Memory B cell (primary cell): ENCODE data around the gene ZBTB16.

ENCODE experiments used
- ATAC-seq: fragments of 150-1000 bp; cut with Tn5 transposase; 2 replicates; pipeline ENCODE4 v1.10.0; 2021; ENCODE audit warnings: low read depth, mild to moderate bottlenecking, moderate library complexity
- DNase-seq, 2 donors: peaks; one replicate each; pipeline ENCODE4 v3.0.0; 2022; ENCODE audit warnings: low spot score in 2 of 2
- H3K27ac Mint-ChIP-seq: one replicate; pipeline ENCODE4 v1.8.0; 2022; ENCODE audit warnings: mild to moderate bottlenecking, moderate library complexity, mixed read lengths
- H3K27me3 Mint-ChIP-seq: one replicate; pipeline ENCODE4 v1.8.0; 2022; ENCODE audit warnings: mixed read lengths
- H3K36me3 Mint-ChIP-seq: one replicate; pipeline ENCODE4 v1.8.0; 2022; ENCODE audit warnings: mild to moderate bottlenecking, mixed read lengths
- H3K4me1 Mint-ChIP-seq: one replicate; pipeline ENCODE4 v1.8.0; 2022; ENCODE audit warnings: mixed read lengths
- H3K4me3 Mint-ChIP-seq: one replicate; pipeline ENCODE4 v1.8.0; 2022; ENCODE audit warnings: mild to moderate bottlenecking, moderate library complexity, mixed read lengths
- H3K9me3 Mint-ChIP-seq: one replicate; pipeline ENCODE4 v1.8.0; 2022; ENCODE audit warnings: mixed read lengths

The ZBTB16 gene

DNA sequence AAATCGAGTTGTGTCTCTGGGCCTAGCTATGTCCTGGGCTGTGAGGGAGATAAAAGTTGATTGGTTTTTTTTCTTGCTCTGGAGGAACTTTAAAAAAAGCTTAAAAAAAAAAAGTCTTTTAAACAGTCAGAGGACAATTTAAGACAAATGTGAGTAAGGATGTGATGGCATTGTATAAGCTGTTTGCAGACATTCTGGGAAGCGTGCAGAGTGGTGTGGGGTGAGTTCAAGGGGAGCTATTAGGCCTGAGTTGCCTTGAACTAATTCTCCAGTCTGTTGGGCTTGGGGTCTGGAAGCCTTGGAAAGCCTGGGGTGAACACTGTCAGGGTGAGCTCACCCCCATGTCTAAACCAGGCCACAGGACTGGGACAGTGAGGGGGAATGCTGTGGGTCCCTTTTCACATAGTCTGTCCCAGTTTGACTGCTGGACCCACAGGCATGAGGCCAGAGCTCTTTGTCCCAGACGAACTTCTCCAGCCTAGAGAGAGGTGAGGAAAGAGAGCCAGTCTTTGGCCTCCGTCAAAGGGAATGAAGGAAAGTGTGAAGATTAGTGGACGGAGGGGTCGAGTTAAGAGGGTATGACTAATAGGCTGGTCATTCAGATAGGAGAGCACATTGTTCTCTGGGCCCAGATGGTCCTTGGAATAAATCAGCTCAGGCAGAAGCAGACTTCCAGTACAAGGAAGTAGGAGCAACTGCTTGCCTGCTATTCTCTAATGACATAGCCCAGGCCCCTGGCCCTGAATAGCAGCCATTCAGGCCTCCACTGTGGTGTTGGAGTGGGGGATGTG lies 160.2 kb downstream of the ZBTB16 start:
- H3K4me1 Mint-ChIP-seq, result peaks cover 13% of the 10 kb centered on the region
- peaks cover 9% of the 10 kb centered on the region for H3K27me3 Mint-ChIP-seq
- no peaks in the 10 kb centered on the region for H3K36me3 Mint-ChIP-seq
- H3K27ac Mint-ChIP-seq, result no peak overlapping the region
- DNase-seq, result no peak
- H3K4me3 Mint-ChIP-seq, result no peak overlapping the region
- H3K9me3 Mint-ChIP-seq, result no peaks in the 10 kb centered on the region
- ATAC-seq, result no peak

DNA sequence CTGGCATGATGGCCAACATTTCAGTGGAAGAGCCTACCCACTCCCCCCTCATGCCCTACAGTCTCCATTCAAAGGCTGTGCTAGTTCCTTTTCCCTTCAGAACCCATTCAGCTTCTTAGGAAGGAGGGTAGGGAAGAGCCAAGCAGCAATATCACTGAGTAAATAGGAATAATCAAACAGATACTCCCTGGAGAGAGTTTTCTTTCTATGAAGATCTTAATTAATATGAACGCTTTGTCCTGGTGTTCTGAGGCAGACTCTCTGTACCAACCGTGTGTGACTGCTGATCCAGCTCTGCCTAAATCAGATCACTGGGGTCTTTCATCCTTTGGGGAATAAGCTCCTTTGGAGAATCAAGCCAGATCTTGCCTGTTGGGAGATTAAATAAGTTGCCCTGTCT lies 161.5 kb downstream of the ZBTB16 start:
- H3K9me3 Mint-ChIP-seq, result no peaks in the 10 kb centered on the region
- H3K27me3 Mint-ChIP-seq, result peaks cover 10% of the 10 kb centered on the region
- H3K36me3 Mint-ChIP-seq, result no peaks in the 10 kb centered on the region
- no peak overlapping the region for H3K4me3 Mint-ChIP-seq
- no peak for ATAC-seq
- no peak for DNase-seq
- H3K4me1 Mint-ChIP-seq, result peaks cover 17% of the 10 kb centered on the region
- no peak overlapping the region for H3K27ac Mint-ChIP-seq

GRCh38 chr11:114225661-114226060 lies 166.2 kb downstream of the ZBTB16 start:
- Mint-ChIP-seq H3K27ac (no peak overlapping the region), H3K27me3 (peaks cover 8% of the 10 kb centered on the region), H3K36me3 (no peaks in the 10 kb centered on the region), H3K4me1 (peaks cover 8% of the 10 kb centered on the region), H3K9me3 (no peaks in the 10 kb centered on the region), H3K4me3 (no peak overlapping the region)
- ATAC-seq (no peak), DNase-seq (no peak)

DNA sequence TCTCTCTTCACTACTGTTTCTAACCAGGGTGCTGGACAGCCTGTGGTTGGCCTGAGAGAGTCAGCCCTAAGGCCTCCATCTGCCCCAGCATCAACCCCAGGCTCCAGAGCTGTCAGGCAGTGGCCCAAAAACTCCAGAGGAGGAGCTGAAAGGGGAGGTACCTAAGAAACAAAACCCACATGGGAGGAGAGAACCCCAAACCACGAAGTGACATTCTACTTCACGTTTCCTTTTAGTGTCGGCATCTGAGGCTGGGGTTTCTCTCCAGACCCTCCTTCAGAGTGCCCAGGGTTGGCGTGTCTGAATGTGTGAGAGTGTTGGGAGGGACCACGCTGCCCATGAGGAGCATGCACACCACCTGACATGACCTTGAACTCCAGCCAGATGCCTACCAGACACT lies 166.8 kb downstream of the ZBTB16 start:
- no peaks in the 10 kb centered on the region for H3K36me3 Mint-ChIP-seq
- peaks cover 8% of the 10 kb centered on the region for H3K27me3 Mint-ChIP-seq
- no peak overlapping the region for H3K4me3 Mint-ChIP-seq
- H3K9me3 Mint-ChIP-seq, result no peaks in the 10 kb centered on the region
- H3K27ac Mint-ChIP-seq, result no peak overlapping the region
- no peak for ATAC-seq
- H3K4me1 Mint-ChIP-seq, result peaks cover 8% of the 10 kb centered on the region
- no peak for DNase-seq

DNA sequence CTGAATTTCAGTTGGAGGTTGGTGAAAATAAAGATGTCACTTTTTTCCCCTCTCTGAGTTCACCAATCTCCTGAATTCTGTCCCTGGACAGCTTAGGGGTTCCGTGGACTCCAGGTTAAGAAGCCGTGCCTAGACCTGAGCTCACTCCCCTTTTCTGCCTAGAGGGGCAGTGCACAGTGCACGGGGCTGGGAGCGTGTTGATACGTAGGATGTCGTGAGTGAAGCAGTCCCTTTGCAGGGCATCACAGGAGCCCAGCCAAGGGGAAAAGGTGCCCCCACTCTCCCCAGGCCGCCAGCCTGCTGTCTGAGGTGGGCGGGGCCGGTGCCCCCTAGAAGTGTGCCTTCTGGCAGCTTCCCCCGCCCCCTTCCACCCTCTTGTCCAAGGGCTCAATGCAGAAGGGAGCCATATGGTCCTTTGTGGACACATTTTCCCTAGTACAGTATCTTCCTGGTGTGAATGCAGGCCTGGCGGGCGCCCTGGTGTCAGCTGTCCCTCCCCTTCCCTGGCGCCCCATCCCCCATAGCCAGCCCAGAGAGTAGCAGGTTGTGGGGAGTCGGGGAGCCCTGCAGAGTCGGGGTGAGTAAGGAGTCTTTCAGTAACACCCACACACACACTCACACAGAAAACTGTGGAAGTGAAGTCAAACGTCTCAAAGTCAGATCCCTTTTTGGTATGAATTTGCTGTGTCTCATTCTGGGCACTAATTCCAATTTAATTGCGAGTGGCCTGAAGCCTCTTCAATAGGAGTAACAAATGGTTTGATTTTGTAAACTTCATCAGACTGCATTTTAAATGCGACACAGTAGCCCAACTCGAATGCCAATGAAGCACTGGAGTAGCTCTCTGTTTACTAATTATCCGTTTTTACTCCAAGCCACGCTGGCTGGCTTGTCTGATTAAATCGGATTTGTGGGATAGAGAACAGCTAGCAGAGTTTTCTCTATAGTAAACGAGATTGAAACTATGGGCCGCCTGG lies 169.2 kb downstream of the ZBTB16 start:
- Mint-ChIP-seq H3K27me3 (peaks cover 4% of the 10 kb centered on the region), H3K4me1 (peaks cover 8% of the 10 kb centered on the region), H3K27ac (no peak overlapping the region), H3K36me3 (no peaks in the 10 kb centered on the region), H3K9me3 (no peaks in the 10 kb centered on the region), H3K4me3 (no peak overlapping the region)
- ATAC-seq (no peak), DNase-seq (no peak)

DNA sequence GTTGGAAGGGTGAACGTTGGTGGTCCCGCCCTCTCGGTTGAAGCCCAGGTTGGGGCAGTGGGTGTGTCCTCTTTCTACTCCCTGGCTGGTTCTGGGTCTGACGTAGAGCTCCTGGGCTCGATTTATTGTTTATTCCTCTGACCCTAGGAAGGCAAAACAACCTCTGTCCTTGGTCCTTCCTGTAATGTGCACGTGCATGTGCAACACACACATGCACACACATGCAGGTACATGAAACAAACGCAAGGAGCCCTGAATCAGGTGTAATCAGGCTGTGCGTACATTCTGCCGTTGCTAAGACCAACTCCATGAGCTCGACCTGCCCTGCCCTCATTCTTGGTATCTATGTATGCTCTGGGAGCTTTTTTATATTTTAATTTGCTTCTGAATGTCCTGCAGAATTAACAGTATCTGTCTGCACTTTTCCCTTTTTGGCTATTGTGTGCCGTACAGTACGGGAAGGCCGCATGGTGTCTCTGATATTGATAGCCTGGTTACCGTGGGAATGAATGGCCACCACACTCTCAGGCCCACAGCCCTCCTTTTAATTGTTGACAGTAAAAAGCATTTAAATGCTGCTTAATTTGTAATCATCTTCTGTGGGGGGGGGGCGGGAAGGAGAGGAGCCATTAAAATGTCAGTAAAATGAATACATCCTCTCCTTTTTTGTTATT lies 170.7 kb downstream of the ZBTB16 start:
- no peaks in the 10 kb centered on the region for H3K36me3 Mint-ChIP-seq
- peaks cover 7% of the 10 kb centered on the region for H3K27me3 Mint-ChIP-seq
- no peaks in the 10 kb centered on the region for H3K9me3 Mint-ChIP-seq
- ATAC-seq (no peak), DNase-seq (no peak)
- H3K4me1 Mint-ChIP-seq, result peaks cover 8% of the 10 kb centered on the region
- no peak overlapping the region for H3K4me3 Mint-ChIP-seq
- no peak overlapping the region for H3K27ac Mint-ChIP-seq

DNA sequence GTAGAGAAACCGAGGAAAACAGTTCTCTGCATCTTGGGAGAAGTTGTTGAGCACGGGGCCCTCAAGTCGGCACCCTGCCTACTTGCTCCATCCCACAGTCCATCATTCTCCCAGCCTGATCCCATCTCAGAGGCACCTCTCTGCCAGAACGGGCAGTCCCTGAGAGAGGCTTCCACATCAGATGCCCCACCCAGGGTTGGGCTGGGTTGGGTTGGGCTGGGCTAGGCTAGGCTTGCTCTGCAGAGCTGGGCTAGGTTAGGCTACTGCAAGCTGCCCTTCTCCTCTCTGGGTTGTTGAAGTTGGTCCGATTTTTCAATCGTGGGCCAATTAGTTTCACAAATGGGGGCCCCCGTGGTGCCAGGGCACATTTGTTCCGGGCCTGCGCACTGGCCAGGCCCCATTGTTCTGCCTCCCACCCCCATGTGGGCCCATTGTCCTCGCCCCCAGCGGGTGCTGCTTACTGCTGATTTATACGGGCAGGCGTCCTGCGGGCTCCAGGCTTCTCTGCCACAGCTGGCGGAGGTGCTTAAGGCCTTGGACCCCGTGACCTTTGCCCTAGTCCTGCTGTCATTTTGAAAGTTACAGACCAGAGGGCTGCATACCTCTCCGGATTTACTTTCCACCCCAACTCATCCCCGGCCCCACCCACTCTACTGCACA lies 173.0 kb downstream of the ZBTB16 start:
- Mint-ChIP-seq H3K27me3 (peaks cover 6% of the 10 kb centered on the region), H3K27ac (no peak overlapping the region), H3K36me3 (no peaks in the 10 kb centered on the region), H3K9me3 (no peaks in the 10 kb centered on the region), H3K4me3 (no peak overlapping the region), H3K4me1 (no peaks in the 10 kb centered on the region)
- DNase-seq (no peak), ATAC-seq (no peak)

DNA sequence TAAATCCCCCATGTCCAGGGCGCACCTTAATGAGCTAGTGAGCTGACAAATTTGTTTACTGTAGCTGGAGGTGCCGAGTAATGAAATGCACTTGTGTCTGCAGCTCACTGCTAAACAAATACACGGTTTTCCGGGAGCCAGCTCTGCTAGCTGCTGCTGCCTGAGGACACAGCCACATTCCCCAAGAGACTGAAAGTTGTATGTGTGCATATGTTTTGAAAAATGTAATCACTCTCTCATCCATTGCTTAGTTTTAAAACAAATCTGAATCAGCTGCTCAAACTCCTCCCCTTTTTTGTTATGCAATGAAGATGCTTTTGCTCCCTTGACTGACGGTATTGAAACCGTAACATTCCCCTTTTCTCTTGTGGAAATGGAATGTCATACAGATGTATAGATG lies 174.2 kb downstream of the ZBTB16 start:
- H3K36me3 Mint-ChIP-seq, result no peaks in the 10 kb centered on the region
- H3K27ac Mint-ChIP-seq, result no peak overlapping the region
- no peak overlapping the region for H3K4me3 Mint-ChIP-seq
- H3K27me3 Mint-ChIP-seq, result peaks cover 10% of the 10 kb centered on the region
- no peak for ATAC-seq
- no peak for DNase-seq
- no peaks in the 10 kb centered on the region for H3K9me3 Mint-ChIP-seq
- H3K4me1 Mint-ChIP-seq, result no peaks in the 10 kb centered on the region

DNA sequence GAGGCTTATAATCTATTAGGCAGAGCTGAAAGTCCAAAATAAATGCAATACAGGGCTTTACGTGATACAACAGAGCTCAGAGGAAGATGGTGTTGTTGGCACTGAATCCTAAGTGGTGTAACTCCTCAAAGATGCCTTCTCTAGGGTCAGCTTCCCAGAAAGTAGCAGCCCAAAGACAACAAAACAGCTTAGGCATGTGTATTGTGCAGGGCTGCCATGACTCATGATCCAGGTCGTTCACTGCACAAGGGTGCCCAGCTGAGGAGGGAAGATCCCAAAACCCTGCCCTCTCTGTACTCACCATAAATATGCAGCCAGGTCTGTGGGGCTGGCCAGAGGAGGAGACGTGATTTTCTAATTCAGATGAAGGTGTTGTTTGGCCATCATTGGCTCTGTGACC lies 177.3 kb downstream of the ZBTB16 start:
- Mint-ChIP-seq H3K27ac (no peak overlapping the region), H3K4me3 (no peak overlapping the region), H3K36me3 (no peaks in the 10 kb centered on the region), H3K27me3 (peaks cover 14% of the 10 kb centered on the region), H3K9me3 (no peaks in the 10 kb centered on the region), H3K4me1 (no peaks in the 10 kb centered on the region)
- no peak for DNase-seq
- ATAC-seq, result no peak

GRCh38 chr11:114237321-114238280 lies 178.1 kb downstream of the ZBTB16 start:
- Mint-ChIP-seq H3K4me3 (no peak overlapping the region), H3K4me1 (no peaks in the 10 kb centered on the region), H3K36me3 (no peaks in the 10 kb centered on the region), H3K9me3 (no peaks in the 10 kb centered on the region), H3K27me3 (peaks cover 15% of the 10 kb centered on the region), H3K27ac (no peak overlapping the region)
- DNase-seq (no peak), ATAC-seq (no peak)

DNA sequence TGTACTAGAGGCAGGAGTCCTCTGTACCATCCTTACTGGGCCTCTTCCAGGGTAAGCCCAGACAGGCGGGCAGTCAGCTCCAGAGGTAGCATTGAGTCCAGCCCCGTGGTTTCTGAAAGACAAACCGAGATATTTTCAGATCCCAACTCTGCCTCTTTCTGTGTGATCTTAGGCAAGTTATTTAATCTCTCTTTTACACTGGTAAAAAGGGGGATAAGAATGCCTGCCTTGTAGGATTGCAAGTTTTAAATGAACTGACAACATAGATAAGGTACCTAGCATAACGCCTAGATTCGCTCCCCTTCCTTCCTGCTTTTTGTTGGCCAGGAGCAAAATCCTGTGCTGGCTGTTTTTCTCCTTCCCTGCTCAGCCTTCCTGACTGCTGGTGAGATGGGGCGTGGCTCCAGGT lies 180.2 kb downstream of the ZBTB16 start:
- Mint-ChIP-seq H3K36me3 (no peaks in the 10 kb centered on the region), H3K27ac (no peak overlapping the region), H3K27me3 (peaks cover 13% of the 10 kb centered on the region), H3K4me1 (no peaks in the 10 kb centered on the region), H3K4me3 (no peak overlapping the region), H3K9me3 (no peaks in the 10 kb centered on the region)
- no peak for DNase-seq
- ATAC-seq, result no peak

DNA sequence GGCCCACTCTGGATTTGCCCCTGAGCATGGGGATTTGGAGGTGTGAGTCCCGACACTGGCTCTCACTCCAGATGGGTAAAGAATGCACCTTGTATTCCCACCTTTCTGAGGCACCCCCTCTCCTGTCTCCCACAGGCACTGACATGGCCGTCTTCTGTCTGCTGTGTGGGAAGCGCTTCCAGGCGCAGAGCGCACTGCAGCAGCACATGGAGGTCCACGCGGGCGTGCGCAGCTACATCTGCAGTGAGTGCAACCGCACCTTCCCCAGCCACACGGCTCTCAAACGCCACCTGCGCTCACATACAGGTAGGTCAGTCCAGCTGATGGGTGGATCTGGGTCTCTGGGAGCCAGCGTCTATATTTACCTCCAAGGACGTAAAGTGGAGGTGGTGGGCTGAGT lies 182.5 kb downstream of the ZBTB16 start:
- no peak overlapping the region for H3K27ac Mint-ChIP-seq
- peaks cover 14% of the 10 kb centered on the region for H3K27me3 Mint-ChIP-seq
- H3K9me3 Mint-ChIP-seq, result no peaks in the 10 kb centered on the region
- H3K4me1 Mint-ChIP-seq, result no peaks in the 10 kb centered on the region
- ATAC-seq (no peak), DNase-seq (no peak)
- no peak overlapping the region for H3K4me3 Mint-ChIP-seq
- H3K36me3 Mint-ChIP-seq, result no peaks in the 10 kb centered on the region
